GM19467 (cell line): ENCODE data around the gene ACAD10.

Experiments used
- ATAC-seq: cut with Tn5 transposase; IDR thresholded peaks from one replicate; pipeline ENCODE4 v1.9.1; 2021; ENCODE audit warnings: mild to moderate bottlenecking, moderate library complexity; ENCODE audit not compliant: unreplicated experiment

Gene ACAD10

DNA sequence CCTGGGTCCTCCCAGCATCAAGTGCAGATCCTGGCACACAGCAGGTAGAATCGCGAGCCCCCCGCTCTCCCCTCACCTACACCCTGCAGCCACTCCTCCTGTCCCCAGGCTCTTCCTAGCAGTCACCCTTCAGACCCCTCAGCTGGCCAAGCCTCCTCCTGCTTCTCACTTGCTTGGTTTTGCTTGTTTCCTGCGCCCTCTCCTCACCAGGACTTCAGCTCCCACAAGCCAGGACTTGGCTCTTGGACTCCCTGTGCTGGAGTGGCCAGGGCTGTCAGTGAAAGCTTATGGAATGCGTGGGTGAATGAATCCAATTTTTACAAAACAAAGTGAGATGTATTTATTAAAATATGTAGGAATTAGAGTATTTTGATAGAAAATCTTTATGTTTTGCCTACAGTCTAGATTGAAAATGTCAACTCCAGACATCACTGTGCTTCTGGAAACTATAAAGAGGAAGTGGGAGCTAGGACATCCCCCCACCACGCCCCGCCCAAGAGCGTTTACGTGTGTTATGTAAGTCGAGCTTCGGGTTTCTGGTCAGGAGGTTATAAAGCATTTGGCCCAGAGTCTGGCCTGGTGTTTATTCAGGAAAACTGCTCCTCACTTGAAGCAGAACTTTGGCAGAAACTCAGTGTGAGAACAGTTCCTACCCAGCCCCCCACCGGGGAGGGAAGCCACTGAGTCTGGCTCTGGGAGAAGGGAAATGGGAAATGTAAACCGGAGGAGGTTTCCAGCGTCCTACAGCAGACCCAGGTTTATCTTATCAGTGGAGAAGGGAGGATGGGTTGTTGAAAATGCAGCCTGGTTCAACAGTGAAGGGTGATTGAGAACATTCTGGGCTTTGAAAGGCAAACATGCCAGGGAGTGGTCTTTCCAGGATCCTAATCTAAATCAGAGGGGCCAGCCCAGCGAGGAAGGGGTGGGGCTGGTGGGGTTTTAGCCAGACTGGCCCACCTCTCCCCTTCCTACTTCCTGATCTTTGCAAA lies 89.6 kb downstream of the ACAD10 start:
- peak; percentile 49 for ATAC-seq

DNA sequence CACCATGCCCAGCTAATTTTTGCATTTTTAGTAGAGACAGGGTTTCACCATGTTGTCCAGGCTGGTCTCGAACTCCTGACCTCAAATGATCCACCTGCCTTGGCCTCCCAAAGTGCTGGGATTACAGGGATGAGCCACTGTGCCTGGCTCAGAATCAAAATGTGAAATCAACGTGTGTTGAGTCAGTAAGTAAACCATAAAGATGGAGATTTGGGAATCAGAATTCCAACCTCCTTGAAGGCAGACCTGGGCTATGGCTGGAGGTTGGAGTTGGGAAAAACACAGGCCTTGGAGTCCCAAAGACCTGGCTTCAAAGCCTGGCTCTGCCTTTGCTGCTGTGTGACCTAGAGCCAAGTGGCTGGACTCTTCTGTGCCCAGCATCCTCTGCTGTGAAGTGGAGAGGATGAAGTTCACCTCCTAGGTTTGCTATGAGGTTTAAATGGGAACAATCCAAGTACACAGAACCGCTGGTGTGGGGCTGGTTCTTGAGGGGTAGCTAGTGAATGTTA lies 91.0 kb downstream of the ACAD10 start:
- ATAC-seq: no peak

DNA sequence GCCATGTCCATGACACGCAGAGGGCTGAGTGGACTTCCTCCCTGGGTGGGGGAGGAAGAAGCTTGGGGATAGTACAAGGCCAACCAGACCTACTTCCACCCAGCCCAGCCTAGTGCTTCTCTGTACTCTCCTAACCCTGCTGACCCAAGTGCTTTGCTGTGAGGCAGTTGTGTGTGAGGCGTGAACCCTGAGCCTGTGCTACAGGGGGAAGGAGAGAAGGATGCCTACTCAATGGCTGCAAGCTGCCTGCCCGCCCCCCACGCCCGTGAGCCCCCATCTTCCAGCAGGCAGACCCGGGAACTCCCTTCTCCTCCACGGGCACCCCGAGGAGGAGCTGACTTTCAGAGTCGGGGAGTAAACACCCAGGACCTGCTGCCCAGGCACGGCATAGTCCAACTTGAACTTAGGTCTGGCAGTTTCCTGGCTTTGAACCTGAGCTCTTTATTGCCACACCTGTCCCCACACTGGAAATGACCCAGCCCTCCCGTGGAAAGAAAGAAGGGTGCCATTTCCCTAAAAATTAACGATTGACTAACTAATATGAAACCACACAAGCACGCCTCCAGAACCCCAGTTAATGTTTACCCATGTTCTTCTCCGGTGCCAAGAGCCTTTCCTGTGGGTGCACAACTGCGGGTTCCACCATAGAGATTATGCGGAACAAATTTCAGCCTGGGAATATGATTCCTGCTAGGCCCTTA lies 91.6 kb downstream of the ACAD10 start:
- ATAC-seq: no peak

DNA sequence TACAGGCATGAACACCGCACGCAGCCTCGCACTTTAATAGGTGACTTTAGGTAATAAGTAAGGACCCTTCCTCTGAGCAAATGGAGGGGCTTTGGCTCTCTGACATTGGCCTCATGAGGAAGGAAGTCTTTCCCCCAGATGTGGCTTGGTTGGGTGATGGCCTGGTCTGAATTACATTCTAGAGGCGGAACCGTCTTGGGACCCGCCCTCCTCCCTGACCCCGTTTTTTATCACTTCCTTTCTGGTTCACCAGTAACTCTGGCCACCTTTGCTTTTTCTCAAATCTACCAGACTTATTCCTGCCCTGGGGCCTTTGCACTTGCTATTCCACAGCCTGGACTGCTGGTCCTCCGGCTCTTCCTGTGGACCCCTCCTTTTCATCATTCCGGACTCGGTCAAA lies 94.3 kb downstream of the ACAD10 start:
- no peak for ATAC-seq

DNA sequence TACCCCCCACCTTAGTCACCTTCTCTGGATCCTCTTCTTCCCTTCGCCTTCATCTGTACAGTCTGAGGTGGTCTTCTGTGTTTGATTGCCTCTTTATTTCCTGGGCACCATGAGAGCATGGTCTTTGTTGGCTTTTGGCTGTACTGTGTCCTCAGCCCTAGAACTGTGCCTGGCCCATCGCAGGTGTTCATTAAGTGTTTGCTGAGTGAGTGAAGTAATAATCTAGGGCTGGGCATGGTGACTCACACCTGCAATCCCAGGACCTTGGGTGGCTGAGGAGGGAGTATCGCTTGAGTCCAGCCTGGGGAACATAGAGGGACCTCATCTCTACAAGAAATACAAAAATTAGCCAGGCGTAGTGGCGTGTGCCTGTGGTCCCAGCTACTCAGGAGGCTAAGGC lies 94.8 kb downstream of the ACAD10 start:
- ATAC-seq: no peak

DNA sequence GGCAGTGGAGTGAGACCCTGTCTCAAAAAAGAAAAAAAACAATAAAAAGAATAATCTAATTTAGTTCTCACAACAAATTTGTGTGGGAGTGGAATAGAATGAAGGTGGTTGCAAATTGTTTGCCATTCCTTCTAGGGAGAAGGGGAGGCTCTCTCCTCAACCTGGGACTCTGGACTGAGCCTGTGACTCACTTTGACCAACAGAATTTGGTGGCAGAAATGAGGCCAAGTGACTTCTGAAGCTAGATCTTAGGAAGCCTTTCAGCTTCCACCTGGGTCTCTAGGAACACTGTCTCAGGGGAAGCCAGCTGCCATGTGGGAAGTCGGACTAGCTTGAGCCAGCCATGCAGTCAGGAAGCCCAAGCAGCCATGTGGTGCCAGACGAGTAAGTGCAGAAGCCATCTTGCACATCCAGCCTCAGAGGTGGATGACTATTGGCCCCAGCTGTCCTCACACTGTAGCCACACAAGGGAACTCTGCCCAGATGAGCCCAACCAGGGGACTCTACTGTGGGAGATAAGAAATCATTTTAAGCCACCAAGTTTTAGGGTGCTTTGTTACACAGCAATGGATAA lies 95.3 kb downstream of the ACAD10 start:
- ATAC-seq: no peak

DNA sequence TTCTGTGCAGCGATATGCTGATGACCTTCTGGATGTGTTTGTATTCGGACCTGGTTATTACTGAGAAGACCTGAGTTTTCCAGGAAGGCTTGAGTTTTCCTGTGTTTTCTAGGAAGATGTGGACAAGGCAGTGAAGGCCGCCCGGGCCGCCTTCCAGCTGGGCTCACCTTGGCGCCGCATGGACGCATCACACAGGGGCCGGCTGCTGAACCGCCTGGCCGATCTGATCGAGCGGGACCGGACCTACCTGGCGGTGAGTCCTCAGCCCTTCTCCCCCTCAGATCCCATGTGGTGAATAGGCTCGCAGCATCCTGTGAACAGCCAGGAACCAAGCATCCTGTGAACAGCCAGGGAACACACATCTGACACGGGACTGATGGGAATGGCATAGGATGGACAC lies 97.2 kb downstream of the ACAD10 start:
- no peak for ATAC-seq

DNA sequence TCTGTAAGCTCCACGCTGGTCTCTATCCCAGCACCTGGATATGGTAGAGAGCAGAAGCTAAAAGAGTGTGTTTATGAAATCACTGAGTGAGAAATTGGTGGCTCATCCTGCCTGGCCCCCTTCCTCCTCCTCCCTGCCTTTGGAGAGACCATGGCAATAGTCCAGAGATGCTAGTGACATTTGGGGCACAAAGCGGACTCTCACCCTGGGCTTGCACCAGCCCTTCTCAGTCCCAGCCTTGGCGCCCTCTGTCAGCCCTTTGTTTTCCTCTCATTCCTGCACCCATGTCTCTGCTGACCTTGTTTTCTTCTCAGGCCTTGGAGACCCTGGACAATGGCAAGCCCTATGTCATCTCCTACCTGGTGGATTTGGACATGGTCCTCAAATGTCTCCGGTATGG lies 99.1 kb downstream of the ACAD10 start:
- no peak for ATAC-seq

DNA sequence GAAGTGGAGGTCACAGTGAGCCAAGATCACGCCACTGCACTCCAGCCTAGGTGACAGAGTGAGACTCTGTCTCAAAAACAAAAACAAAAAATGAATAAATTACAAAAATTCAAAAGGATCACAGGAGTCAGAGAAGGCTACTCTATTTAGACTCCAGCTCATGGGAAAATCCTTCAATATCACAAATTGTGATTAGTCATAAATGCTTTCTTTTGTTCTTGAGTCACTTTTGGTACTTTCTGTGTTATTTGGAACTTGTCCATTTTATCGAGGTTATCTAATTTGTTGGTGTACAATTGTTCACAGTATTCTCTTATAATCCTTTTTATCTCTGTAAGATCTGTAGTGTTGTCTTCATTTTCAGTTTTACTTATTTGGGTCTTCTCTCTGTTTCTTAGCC lies 99.8 kb downstream of the ACAD10 start:
- ATAC-seq: no peak

DNA sequence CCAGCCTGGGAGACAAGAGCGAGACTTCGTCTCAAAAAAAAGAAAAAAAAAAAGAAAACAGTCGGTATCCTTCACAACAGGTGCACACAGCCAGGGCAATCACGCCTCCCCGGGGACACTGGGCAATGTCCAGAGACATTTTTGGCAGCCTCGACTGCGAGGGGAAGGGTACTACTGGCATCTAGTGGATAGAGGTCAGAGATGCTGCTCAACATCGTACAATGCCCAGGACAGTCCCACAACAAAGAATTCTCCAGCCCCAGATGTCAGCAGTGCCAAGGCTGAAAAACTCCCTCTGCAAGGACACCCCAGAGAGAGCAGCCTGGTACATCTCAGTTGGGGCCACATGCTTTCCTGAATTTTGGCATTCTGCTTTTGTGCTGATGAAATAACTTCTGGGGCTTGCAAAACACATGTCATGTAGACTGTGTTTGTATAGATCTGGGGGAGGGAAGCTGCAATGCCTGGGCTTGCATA lies 102.4 kb downstream of the ACAD10 start:
- no peak for ATAC-seq

DNA sequence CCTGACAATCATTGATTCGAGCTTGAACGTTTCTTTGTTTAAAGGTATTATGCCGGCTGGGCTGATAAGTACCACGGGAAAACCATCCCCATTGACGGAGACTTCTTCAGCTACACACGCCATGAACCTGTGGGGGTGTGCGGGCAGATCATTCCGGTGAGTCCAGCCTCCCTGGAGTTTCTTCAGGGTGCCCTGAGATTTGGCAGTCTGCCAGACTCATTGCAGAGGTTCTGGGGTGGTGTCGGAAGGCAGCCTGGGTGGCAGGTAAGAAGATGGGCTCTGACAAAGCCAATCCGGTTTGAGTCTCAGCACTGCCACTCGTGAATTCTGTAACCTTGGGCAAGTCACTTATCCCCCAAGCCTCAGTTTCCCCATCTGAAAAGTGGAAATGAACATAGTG lies 103.9 kb downstream of the ACAD10 start:
- ATAC-seq: no peak

DNA sequence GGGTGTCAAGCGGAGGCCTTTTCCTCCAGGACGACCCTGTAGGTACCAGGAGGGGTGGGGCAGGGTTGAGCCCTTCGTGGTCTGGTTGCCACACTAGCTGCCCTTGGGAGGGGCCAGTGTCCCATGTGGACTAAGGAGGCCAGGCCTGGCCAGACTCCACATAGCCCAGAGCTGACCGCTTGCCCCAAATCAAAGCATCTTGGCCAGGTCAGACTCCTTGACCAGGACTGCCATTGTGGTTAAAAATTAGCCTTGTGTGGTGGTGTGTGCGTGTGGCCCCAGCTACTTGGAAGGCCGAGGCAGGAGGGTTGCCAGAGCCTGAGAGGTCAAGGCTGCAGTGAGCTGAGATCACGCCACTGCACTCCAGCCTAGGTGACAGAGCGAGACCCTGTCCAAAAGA lies 105.7 kb downstream of the ACAD10 start:
- ATAC-seq: no peak

DNA sequence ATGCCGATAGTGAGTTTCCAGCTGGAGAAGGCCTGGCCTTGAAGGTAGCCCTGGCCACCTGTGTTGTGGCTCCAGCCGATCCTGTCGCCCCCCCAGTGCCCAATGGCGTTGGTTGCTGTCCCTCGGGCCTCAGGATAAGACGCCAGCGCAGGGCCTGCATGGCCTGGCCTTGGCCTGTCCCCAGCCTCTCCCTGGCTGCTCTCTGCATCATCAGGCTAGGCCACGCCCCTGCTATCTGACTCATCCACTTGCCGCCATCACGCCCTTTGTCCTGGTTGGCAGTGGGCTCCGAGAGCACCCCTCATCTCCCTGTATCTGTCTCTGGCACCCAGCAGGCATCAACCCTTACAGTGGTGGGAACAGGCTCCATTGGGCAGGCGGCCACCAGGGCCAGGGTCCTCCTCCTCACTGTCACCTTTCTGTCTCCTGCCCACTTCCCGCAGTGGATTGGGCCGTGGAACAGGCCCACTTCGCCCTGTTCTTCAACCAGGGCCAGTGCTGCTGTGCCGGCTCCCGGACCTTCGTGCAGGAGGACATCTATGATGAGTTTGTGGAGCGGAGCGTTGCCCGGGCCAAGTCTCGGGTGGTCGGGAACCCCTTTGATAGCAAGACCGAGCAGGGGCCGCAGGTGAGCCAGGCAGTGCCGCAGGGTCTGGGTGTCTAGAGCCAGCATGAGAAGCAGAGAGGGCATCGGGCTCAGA lies 106.5 kb downstream of the ACAD10 start:
- ATAC-seq: no peak

DNA sequence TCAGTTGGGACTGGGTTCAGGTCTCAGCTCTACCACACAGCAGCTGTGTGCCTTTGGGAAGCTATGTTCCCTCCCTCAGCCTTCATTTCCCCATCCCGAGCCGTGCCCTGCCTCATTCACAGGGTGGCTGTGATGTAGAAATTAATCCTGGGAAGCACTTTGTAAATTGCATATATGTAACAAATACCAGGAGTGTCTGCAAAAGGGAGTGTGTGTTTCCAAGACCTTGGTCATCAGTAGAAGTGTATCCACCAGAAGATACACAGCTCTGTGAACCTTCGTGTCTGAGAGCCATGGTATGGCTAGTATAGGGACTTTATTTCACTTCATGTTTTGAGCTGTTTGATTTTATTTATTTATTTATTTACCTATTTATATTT lies 107.0 kb downstream of the ACAD10 start:
- no peak for ATAC-seq

DNA sequence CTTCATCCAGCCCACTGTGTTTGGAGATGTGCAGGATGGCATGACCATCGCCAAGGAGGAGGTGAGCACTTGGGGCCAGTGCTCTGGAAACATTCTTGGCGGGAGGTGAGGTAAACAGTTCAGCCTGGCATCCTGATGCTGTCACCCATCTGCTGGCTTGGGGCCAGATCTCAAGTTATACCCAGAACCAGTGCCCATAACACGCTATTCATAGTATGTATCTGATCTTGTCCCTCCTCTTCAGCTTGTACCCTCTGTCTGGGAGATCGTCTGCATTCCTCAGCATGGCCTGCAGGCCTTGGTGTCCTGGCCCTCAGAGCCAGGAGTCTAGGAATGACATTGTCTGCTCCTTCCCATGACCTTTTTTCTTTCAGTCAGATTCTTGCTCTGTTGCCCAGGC lies 112.3 kb downstream of the ACAD10 start:
- no peak for ATAC-seq

DNA sequence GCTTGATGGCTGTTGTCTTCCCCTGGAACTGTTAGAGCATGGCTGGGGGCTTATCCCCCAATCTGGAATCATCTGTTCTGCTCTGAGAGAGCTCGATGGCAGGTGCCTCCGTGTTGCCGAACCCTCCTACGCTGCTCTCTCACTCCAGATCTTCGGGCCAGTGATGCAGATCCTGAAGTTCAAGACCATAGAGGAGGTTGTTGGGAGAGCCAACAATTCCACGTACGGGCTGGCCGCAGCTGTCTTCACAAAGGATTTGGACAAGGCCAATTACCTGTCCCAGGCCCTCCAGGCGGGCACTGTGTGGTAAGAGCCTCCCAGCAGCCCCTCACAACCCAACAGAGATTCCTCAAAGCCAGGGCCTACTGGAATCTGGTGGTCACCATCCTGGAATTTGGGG lies 113.9 kb downstream of the ACAD10 start:
- ATAC-seq: no peak

DNA sequence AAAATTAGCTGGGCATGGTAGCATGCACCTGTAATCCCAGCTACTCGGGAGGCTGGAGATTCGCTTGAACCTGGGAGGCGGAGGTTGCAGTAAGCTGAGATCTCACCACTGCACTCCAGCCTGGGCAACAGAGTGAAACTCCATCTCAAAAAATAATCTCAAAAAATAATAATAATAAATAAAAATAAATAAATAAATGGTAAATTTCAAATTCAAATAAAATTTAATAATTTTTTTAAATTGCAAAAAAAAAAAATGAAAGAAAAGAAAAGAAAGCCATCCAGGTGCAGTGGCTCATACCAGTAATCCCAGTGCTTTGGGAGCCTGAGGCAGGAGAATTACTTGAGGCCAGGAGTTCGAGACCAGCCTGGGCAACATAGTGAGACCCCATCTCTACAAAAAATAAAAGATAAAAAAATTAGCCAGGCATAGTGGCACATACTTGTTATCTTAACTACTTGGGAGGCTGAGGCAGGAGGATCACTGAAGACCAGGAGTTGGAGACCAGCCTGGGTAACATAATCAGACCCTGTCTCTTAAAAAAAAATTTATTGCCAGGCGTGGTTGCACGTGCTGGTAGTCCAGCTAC lies 117.3 kb downstream of the ACAD10 start:
- ATAC-seq: no peak

DNA sequence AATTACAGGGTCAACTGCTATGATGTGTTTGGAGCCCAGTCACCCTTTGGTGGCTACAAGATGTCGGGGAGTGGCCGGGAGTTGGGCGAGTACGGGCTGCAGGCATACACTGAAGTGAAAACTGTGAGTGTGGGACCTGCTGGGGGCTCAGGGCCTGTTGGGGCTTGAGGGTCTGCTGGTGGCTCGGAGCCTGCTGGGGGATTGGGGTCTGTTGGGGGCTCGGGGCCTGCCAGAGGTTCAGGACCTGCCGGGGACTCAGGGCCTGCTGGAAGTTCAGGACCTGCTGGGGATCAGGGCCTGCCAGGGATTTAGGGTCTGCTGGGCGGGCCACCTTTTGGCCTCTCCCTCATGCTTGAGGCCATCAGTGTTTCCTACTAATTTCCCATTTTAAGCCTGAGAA lies 118.0 kb downstream of the ACAD10 start:
- no peak for ATAC-seq

DNA sequence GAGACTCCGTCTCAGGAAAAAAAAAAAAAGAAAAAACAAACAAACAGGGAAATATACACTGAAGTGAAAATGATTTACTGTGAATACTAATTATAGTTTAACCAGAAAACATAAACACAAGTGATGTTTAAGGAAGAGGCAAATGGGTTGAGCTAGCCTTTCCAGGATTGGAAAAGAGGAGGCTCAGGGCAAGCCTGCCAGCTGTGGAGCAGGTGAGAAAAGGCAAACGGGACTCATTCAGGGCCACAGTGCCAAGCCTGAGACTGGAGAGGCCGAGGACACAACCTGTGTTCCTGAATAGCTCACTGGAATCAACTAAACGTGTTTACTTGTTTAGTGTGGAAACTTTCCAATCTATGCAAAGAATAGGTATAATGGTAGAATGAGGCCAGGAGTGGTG lies 120.5 kb downstream of the ACAD10 start:
- ATAC-seq: no peak
